OCI-LY1 (cell line): ENCODE results near the gene TOMM20.
"Not testable (repeated sequence)": the region's sequence is repeated elsewhere in the genome, so short reads cannot be mapped to it uniquely, and the experiment has no call there.

Experiments
- H2AFZ ChIP-seq: fragments of 200-600 bp; sonication (generic), shearing (Covaris generic); 2 replicates; pipeline ENCODE4 v1.6.0; 2014; ENCODE audit warnings: antibody characterized with exemption, mild to moderate bottlenecking, low read length
- H3F3A ChIP-seq: fragments of 200-600 bp; sonication (generic), shearing (Covaris generic); 2 replicates; pipeline ENCODE4 v1.6.0; 2014; ENCODE audit warnings: mild to moderate bottlenecking, antibody characterized with exemption, low read length, moderate library complexity; ENCODE audit not compliant: insufficient read depth
- H3K27ac ChIP-seq: fragments of 200-600 bp; sonication (generic); 2 replicates; pipeline ENCODE4 v1.5.1; 2014; ENCODE audit warnings: low read length, mixed run types, mild to moderate bottlenecking, low read depth; ENCODE audit not compliant: poor library complexity, severe bottlenecking
- H3K27me3 ChIP-seq: fragments of 200-600 bp; sonication (generic); 2 replicates; pipeline ENCODE4 v1.6.0; 2014; ENCODE audit warnings: antibody characterized with exemption, mild to moderate bottlenecking, low read length, moderate library complexity; ENCODE audit not compliant: insufficient read depth
- H3K36me3 ChIP-seq: fragments of 200-600 bp; sonication (generic); 2 replicates; pipeline ENCODE4 v1.6.1; 2014; ENCODE audit warnings: mild to moderate bottlenecking, antibody characterized with exemption, low read length, moderate library complexity, mixed read lengths; ENCODE audit not compliant: insufficient read depth
- H3K4me1 ChIP-seq: fragments of 200-600 bp; sonication (generic); 2 replicates; pipeline ENCODE4 v1.5.1; 2014; ENCODE audit warnings: mild to moderate bottlenecking, low read length, moderate library complexity; ENCODE audit not compliant: insufficient read depth, severe bottlenecking
- H3K4me2 ChIP-seq: fragments of 200-600 bp; sonication (generic), shearing (Covaris generic); 2 replicates; pipeline ENCODE4 v1.6.1; 2014; ENCODE audit warnings: low read length
- H3K4me3 ChIP-seq: fragments of 200-600 bp; sonication (generic); 2 replicates; pipeline ENCODE4 v1.5.1; 2014; ENCODE audit warnings: low read length, low read depth, mild to moderate bottlenecking, mixed read lengths; ENCODE audit not compliant: poor library complexity, severe bottlenecking
- H3K79me2 ChIP-seq: fragments of 200-600 bp; shearing (Covaris generic); 2 replicates; pipeline ENCODE4 v1.6.1; 2016; ENCODE audit warnings: mixed run types, low read length, mixed read lengths; ENCODE audit not compliant: insufficient read depth
- H3K9ac ChIP-seq: fragments of 200-600 bp; sonication (generic), shearing (Covaris generic); 2 replicates; pipeline ENCODE4 v1.6.1; 2014; ENCODE audit warnings: mild to moderate bottlenecking, low read length, mixed read lengths
- H3K9me2 ChIP-seq: fragments of 200-600 bp; sonication (generic), shearing (Covaris generic); 2 replicates; pipeline ENCODE4 v1.6.1; 2014; ENCODE audit warnings: low read depth, mild to moderate bottlenecking, low read length, mixed read lengths
- H3K9me3 ChIP-seq: fragments of 200-600 bp; shearing (Covaris generic); 2 replicates; pipeline ENCODE4 v1.6.1; 2014; ENCODE audit warnings: low read length, mixed read lengths
- H4K20me1 ChIP-seq: fragments of 200-600 bp; sonication (generic), shearing (Covaris generic); 2 replicates; pipeline ENCODE4 v1.6.0; 2016; ENCODE audit warnings: mild to moderate bottlenecking, low read length; ENCODE audit not compliant: insufficient read depth
- EZH2 ChIP-seq: fragments of 200-600 bp; sonication (generic), shearing (Covaris generic); IDR thresholded peaks from 2 replicates; pipeline ENCODE4 v1.8.0; 2017; ENCODE audit warnings: borderline replicate concordance, mixed run types, mild to moderate bottlenecking, antibody characterized with exemption, low read length, moderate library complexity, mixed read lengths
- TF ChIP-seq, protein P1 (sequence below): fragments of 200-600 bp; sonication (generic), shearing (Covaris generic); IDR thresholded peaks from 2 replicates; pipeline ENCODE4 v1.5.1; 2017; ENCODE audit warnings: mild to moderate bottlenecking, antibody characterized with exemption, low read length, moderate library complexity, mixed read lengths

The TOMM20 gene

DNA sequence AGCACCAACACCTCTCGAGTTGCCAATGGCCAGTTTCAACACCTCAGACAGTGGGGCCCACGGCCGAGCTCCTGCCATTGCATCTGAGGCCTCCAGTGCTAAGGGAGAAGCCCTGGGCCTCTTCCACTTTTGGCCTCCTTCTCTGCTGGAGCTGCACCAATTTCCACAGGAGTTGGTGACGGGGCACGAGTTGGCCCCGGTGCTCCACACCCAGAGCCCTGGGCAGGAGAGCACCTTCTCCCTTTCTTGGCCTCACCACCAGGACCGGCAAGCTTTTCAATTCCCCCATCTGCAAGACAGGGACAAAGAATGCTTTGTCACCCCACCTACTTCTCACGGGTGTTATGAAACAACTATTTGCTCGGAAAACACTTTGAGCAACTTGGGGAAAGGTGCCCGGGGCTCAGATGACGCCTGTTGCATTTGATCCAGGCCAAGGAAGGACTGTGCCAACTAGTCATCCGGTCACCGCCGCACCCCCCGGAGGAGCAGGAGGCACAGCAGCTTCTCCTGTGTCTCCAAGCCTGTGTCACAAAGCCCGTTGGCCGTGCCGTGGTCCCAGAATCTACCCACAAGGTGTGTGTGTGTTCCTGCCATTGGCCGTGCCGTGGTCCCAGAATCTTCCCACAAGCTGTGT lies 55.2 kb downstream of the TOMM20 start:
- H3K27ac ChIP-seq = peak overlapping the region; percentile 92
- H3K36me3 ChIP-seq = no peaks in the 10 kb centered on the region
- H3K9me2 ChIP-seq = no peaks in the 10 kb centered on the region
- no peaks in the 10 kb centered on the region for H4K20me1 ChIP-seq
- 0 out of 2 replicates have a peak, but pooled peaks cover 3% of the 10 kb centered on the region for H3F3A ChIP-seq
- no peak overlapping the region for H3K4me3 ChIP-seq
- H2AFZ ChIP-seq = no peak overlapping the region
- H3K4me1 ChIP-seq = peaks cover 40% of the 10 kb centered on the region
- H3K9me3 ChIP-seq = no peaks in the 10 kb centered on the region
- no peak for TF ChIP-seq EZH2
- TF ChIP-seq, protein P1, sequence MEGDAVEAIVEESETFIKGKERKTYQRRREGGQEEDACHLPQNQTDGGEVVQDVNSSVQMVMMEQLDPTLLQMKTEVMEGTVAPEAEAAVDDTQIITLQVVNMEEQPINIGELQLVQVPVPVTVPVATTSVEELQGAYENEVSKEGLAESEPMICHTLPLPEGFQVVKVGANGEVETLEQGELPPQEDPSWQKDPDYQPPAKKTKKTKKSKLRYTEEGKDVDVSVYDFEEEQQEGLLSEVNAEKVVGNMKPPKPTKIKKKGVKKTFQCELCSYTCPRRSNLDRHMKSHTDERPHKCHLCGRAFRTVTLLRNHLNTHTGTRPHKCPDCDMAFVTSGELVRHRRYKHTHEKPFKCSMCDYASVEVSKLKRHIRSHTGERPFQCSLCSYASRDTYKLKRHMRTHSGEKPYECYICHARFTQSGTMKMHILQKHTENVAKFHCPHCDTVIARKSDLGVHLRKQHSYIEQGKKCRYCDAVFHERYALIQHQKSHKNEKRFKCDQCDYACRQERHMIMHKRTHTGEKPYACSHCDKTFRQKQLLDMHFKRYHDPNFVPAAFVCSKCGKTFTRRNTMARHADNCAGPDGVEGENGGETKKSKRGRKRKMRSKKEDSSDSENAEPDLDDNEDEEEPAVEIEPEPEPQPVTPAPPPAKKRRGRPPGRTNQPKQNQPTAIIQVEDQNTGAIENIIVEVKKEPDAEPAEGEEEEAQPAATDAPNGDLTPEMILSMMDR = no peak
- H3K79me2 ChIP-seq = no peaks in the 10 kb centered on the region
- peak overlapping the region; percentile 56; the same call in 1 of the 2 replicates for H3K4me2 ChIP-seq
- H3K27me3 ChIP-seq = no peaks in the 10 kb centered on the region
- H3K9ac ChIP-seq = peak overlapping the region; percentile 55; the same call in 1 of the 2 replicates

DNA sequence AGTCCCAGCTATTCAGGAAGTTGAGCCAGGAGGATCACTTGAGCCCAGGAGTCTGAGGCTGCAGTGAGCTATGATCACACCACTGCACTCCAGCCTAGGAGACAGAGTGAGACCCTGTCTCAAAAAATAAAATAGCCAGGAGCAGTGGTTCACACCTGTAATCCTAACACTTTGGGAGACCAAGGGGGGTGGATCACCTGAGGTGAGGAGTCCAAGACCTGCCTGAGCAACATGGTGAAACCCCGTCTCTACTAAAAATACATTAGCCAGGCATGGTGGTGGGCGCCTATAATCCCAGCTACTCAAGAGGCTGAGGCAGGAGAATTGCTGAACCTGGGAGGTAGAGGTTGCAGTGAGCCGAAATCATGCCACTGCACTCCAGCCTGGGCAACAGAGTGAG lies 56.1 kb downstream of the TOMM20 start:
- H3K27ac ChIP-seq, H3K4me3 ChIP-seq, H3K9me3 ChIP-seq, H3F3A ChIP-seq, H2AFZ ChIP-seq, H3K79me2 ChIP-seq, H3K4me2 ChIP-seq, H3K9me2 ChIP-seq, H3K27me3 ChIP-seq, H4K20me1 ChIP-seq, H3K9ac ChIP-seq, H3K36me3 ChIP-seq: not testable (repeated sequence)
- peaks cover 34% of the 10 kb centered on the region for H3K4me1 ChIP-seq

DNA sequence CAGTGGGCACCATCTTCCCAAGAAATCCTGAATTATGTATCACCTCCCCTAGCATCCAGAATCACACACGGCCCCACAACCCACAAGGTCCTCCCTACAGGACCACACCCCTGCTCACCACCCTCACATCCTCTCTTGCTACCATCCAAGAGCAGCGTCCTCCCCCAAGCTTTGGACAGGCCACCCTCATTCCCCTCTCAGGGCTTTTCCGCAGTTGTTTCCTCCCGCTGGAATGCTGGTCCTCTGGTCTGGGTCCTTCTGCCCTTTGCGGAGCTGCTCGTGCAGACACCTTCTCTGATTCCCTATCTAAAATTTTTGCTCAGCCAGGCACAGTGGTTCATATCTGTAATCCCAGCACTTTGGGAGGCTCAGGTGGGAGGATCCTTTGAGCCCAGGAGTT lies 56.5 kb downstream of the TOMM20 start:
- TF ChIP-seq, protein P1 = no peak
- no peak for TF ChIP-seq EZH2
- H3K4me1 ChIP-seq = peaks cover 34% of the 10 kb centered on the region
- no peaks in the 10 kb centered on the region for H3K79me2 ChIP-seq
- no peak overlapping the region for H3K27ac ChIP-seq
- no peaks in the 10 kb centered on the region for H4K20me1 ChIP-seq
- no peak overlapping the region for H3K4me2 ChIP-seq
- H3K9me3 ChIP-seq = no peaks in the 10 kb centered on the region
- no peaks in the 10 kb centered on the region for H3K36me3 ChIP-seq
- H3K4me3 ChIP-seq = no peak overlapping the region
- no peak overlapping the region for H3K9ac ChIP-seq
- H2AFZ ChIP-seq = no peak overlapping the region
- 0 out of 2 replicates have a peak, but pooled peaks cover 3% of the 10 kb centered on the region for H3F3A ChIP-seq
- H3K9me2 ChIP-seq = no peaks in the 10 kb centered on the region
- no peaks in the 10 kb centered on the region for H3K27me3 ChIP-seq

DNA sequence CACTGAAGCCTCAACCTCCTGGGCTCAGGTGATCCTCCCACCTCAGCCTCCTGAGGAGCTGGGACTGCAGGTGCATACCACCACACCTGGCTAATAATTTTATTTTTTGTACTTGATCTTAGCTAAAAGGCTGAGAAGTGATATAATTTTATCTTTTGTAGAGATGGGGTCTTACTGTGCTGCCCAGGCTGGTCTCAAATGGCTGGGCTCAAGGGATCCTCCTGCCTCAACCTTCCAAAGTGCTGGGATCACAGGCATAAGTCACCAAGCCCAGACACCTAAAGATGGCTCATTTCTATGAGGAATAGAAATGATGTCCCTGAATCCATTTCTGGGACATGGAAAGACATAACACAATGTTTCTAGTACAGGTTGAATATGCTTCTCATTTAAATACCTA lies 57.8 kb downstream of the TOMM20 start:
- Histone ChIP-seq H3K79me2 (no peaks in the 10 kb centered on the region), H2AFZ (no peak overlapping the region), H3K9ac (no peak overlapping the region), H3K27me3 (no peaks in the 10 kb centered on the region), H3K9me3 (no peaks in the 10 kb centered on the region), H3K36me3 (no peaks in the 10 kb centered on the region), H3K4me3 (no peak overlapping the region), H3K9me2 (no peaks in the 10 kb centered on the region), H3K27ac (no peak overlapping the region), H3F3A (0 out of 2 replicates have a peak, but pooled peaks cover 3% of the 10 kb centered on the region), H4K20me1 (no peaks in the 10 kb centered on the region), H3K4me2 (no peak overlapping the region), H3K4me1 (peaks cover 34% of the 10 kb centered on the region)
- TF ChIP-seq EZH2 = no peak
